HUES64 (cell line): ENCODE measurements around the gene ASMT.
"Not testable (repeated sequence)": the region's sequence is repeated elsewhere in the genome, so short reads cannot be mapped to it uniquely, and the experiment has no call there.

Experiments used
- H3K27ac ChIP-seq: 2 replicates; pipeline ENCODE4 v1.7.0; 2013; ENCODE audit warnings: low read depth, low read length, inconsistent platforms
- H3K27me3 ChIP-seq: 2 replicates; pipeline ENCODE4 v1.6.1; 2013; ENCODE audit warnings: mild to moderate bottlenecking, low read length; ENCODE audit not compliant: insufficient read depth
- H3K36me3 ChIP-seq: 2 replicates; pipeline ENCODE4 v1.6.1; 2013; ENCODE audit warnings: mild to moderate bottlenecking, low read length; ENCODE audit not compliant: insufficient read depth
- H3K4me1 ChIP-seq: 2 replicates; pipeline ENCODE4 v1.6.1; 2013; ENCODE audit warnings: mild to moderate bottlenecking, low read length, moderate library complexity; ENCODE audit not compliant: insufficient read depth
- H3K4me3 ChIP-seq: 2 replicates; pipeline ENCODE4 v1.5.1; 2013; ENCODE audit warnings: mild to moderate bottlenecking, low read length, moderate library complexity
- H3K9ac ChIP-seq: 2 replicates; pipeline ENCODE4 v1.6.1; 2013; ENCODE audit warnings: mild to moderate bottlenecking, low read depth, low read length
- H3K9me3 ChIP-seq: 2 replicates; pipeline ENCODE4 v1.6.1; 2013; ENCODE audit warnings: low read depth, low read length; ENCODE audit not compliant: insufficient read depth
- WGBS: fragments of 150-250, 120-280 bp; methylation state at CpG from one replicate; pipeline ENCODE4 v1.1.7; 2013; ENCODE audit warnings: missing lambda C conversion rate; 5-methylcytosine and 5-hydroxymethylcytosine counted together

ASMT gene

GRCh38 chrX:1658071-1658491, 43.2 kb downstream of the ASMT start:
- H3K4me3 ChIP-seq = no peak overlapping the region
- H3K4me1 ChIP-seq = peaks cover 12% of the 10 kb centered on the region
- H3K27me3 ChIP-seq = no peaks in the 10 kb centered on the region
- H3K9me3 ChIP-seq = no peaks in the 10 kb centered on the region
- WGBS = 69% methylated on average over 14 of the region's 14 CpGs
- no peaks in the 10 kb centered on the region for H3K36me3 ChIP-seq
- no peak overlapping the region for H3K27ac ChIP-seq
- H3K9ac ChIP-seq = no peak overlapping the region

- no peaks in the 10 kb centered on the region for H3K9me3 ChIP-seq
- H3K27ac ChIP-seq = no peak overlapping the region
- no peak overlapping the region for H3K4me3 ChIP-seq
- H3K4me1 ChIP-seq = peaks cover 12% of the 10 kb centered on the region
- WGBS = 94% methylated on average over 34 of the region's 34 CpGs
- H3K9ac ChIP-seq = no peak overlapping the region
- H3K36me3 ChIP-seq = no peaks in the 10 kb centered on the region
- no peaks in the 10 kb centered on the region for H3K27me3 ChIP-seq
These were observed 45.0 kb downstream of the ASMT start for GRCh38 chrX:1659664-1660461.

- no peak overlapping the region for H3K9ac ChIP-seq
- WGBS = 73% methylated on average over 16 of the region's 16 CpGs
- no peak overlapping the region for H3K27ac ChIP-seq
These were observed 46.4 kb downstream of the ASMT start for GRCh38 chrX:1661048-1661921.

GRCh38 chrX:1661922-1662221, 47.0 kb downstream of the ASMT start:
- Histone ChIP-seq H3K27me3 (no peaks in the 10 kb centered on the region), H3K4me1 (peaks cover 12% of the 10 kb centered on the region), H3K27ac (no peak overlapping the region), H3K4me3 (no peak overlapping the region), H3K9ac (no peak overlapping the region), H3K9me3 (no peaks in the 10 kb centered on the region), H3K36me3 (no peaks in the 10 kb centered on the region)
- WGBS = 96% methylated on average over 15 of the region's 15 CpGs

More at GRCh38 chrX:1661048-1661921, 46.4 kb downstream of the ASMT start:
- Histone ChIP-seq H3K27me3 (no peaks in the 10 kb centered on the region), H3K4me3 (no peak overlapping the region), H3K36me3 (no peaks in the 10 kb centered on the region), H3K4me1 (peaks cover 12% of the 10 kb centered on the region), H3K9me3 (no peaks in the 10 kb centered on the region)

- H3K9me3 ChIP-seq = no peaks in the 10 kb centered on the region
- no peaks in the 10 kb centered on the region for H3K27me3 ChIP-seq
- H3K9ac ChIP-seq = no peak overlapping the region
- no peak overlapping the region for H3K27ac ChIP-seq
- WGBS = 77% methylated on average over 6 of the region's 6 CpGs
- no peaks in the 10 kb centered on the region for H3K36me3 ChIP-seq
- H3K4me3 ChIP-seq = no peak overlapping the region
- H3K4me1 ChIP-seq = no peaks in the 10 kb centered on the region
These were observed 52.7 kb downstream of the ASMT start for GRCh38 chrX:1667566-1667965.

- 88% methylated on average over 7 of the region's 7 CpGs for WGBS
- H3K27ac ChIP-seq = no peak overlapping the region
- no peaks in the 10 kb centered on the region for H3K27me3 ChIP-seq
- no peak overlapping the region for H3K4me3 ChIP-seq
- no peaks in the 10 kb centered on the region for H3K9me3 ChIP-seq
- H3K9ac ChIP-seq = no peak overlapping the region
- H3K4me1 ChIP-seq = no peaks in the 10 kb centered on the region
- no peaks in the 10 kb centered on the region for H3K36me3 ChIP-seq
These were observed 58.5 kb downstream of the ASMT start for GRCh38 chrX:1673337-1673736.

- H3K36me3 ChIP-seq = no peaks in the 10 kb centered on the region
- whole genome bisulfite sequencing = 95% methylated on average over 14 of the region's 14 CpGs
- H3K4me1 ChIP-seq = peaks cover 20% of the 10 kb centered on the region
- H3K9ac ChIP-seq = no peak overlapping the region
- H3K4me3 ChIP-seq = no peak overlapping the region
- H3K27ac ChIP-seq = no peak overlapping the region
- no peaks in the 10 kb centered on the region for H3K27me3 ChIP-seq
- no peaks in the 10 kb centered on the region for H3K9me3 ChIP-seq
These were observed 62.0 kb downstream of the ASMT start for GRCh38 chrX:1676866-1677265.

- WGBS = 62% methylated on average over 8 of the region's 9 CpGs
- Histone ChIP-seq H3K27me3 (no peaks in the 10 kb centered on the region), H3K27ac (peak overlapping the region; percentile 67; the same call in 1 of the 2 replicates)
These were observed 64.4 kb downstream of the ASMT start for GRCh38 chrX:1679238-1679637.

GRCh38 chrX:1681439-1681838, 66.6 kb downstream of the ASMT start:
- no peaks in the 10 kb centered on the region for H3K9me3 ChIP-seq
- H3K4me3 ChIP-seq = no peak overlapping the region

More at GRCh38 chrX:1679238-1679637, 64.4 kb downstream of the ASMT start:
- Histone ChIP-seq H3K9ac (peak overlapping the region; percentile 41), H3K9me3 (no peaks in the 10 kb centered on the region), H3K4me1 (peaks cover 20% of the 10 kb centered on the region), H3K4me3 (no peak overlapping the region), H3K36me3 (no peaks in the 10 kb centered on the region)

GRCh38 chrX:1681856-1682255, 67.0 kb downstream of the ASMT start:
- not testable (repeated sequence) for H3K36me3 ChIP-seq, H3K9me3 ChIP-seq, H3K27me3 ChIP-seq, H3K27ac ChIP-seq, H3K4me3 ChIP-seq, H3K9ac ChIP-seq
- peaks cover 20% of the 10 kb centered on the region for H3K4me1 ChIP-seq

More at GRCh38 chrX:1681439-1681838, 66.6 kb downstream of the ASMT start:
- no peaks in the 10 kb centered on the region for H3K36me3 ChIP-seq
- H3K27me3 ChIP-seq = no peaks in the 10 kb centered on the region
- H3K9ac ChIP-seq = no peak overlapping the region
- H3K4me1 ChIP-seq = peaks cover 20% of the 10 kb centered on the region
- H3K27ac ChIP-seq = no peak overlapping the region

GRCh38 chrX:1682501-1682900, 67.6 kb downstream of the ASMT start:
- H3K9me3 ChIP-seq, H3K27me3 ChIP-seq, H3K9ac ChIP-seq, H3K36me3 ChIP-seq, H3K27ac ChIP-seq, H3K4me3 ChIP-seq: not testable (repeated sequence)
- H3K4me1 ChIP-seq = peaks cover 20% of the 10 kb centered on the region
- WGBS = 98% methylated on average over 4 of the region's 4 CpGs
